Stimulated activated naive CD8-positive, alpha-beta T cell treated with anti-CD3 and anti-CD28 coated beads, Interleukin-15, Interleukin-2, amounts not matched to agents 100 ng/mL and 50 ng/mL, for 24 hours (primary cell): Measurements from ENCODE around the gene ADM.

ENCODE experiments used
- H3K27ac Mint-ChIP-seq: one replicate; pipeline ENCODE4 v1.8.0; 2021; ENCODE audit warnings: mild to moderate bottlenecking, mixed read lengths
- H3K27me3 Mint-ChIP-seq: one replicate; pipeline ENCODE4 v1.8.0; 2021; ENCODE audit warnings: mixed read lengths
- H3K36me3 Mint-ChIP-seq: one replicate; pipeline ENCODE4 v1.8.0; 2021; ENCODE audit warnings: low read depth, mixed read lengths
- H3K4me1 Mint-ChIP-seq: one replicate; pipeline ENCODE4 v1.8.0; 2021; ENCODE audit warnings: low read depth, mixed read lengths
- H3K4me3 Mint-ChIP-seq: one replicate; pipeline ENCODE4 v1.8.0; 2021; ENCODE audit warnings: mild to moderate bottlenecking, mixed read lengths
- H3K9me3 Mint-ChIP-seq: one replicate; pipeline ENCODE4 v1.8.0; 2021; ENCODE audit warnings: mixed read lengths

The ADM gene

GRCh38 chr11:10326012-10326964 lies 21.4 kb downstream of the ADM start:
- Mint-ChIP-seq H3K4me1 (peaks cover 15% of the 10 kb centered on the region), H3K27ac (no peak overlapping the region), H3K36me3 (no peaks in the 10 kb centered on the region), H3K27me3 (peaks cover 8% of the 10 kb centered on the region), H3K4me3 (no peak overlapping the region), H3K9me3 (no peaks in the 10 kb centered on the region)

GRCh38 chr11:10327254-10327653 lies 22.4 kb downstream of the ADM start:
- H3K27ac Mint-ChIP-seq, result no peak overlapping the region
- no peaks in the 10 kb centered on the region for H3K36me3 Mint-ChIP-seq
- peaks cover 14% of the 10 kb centered on the region for H3K4me1 Mint-ChIP-seq
- H3K27me3 Mint-ChIP-seq, result peaks cover 8% of the 10 kb centered on the region
- H3K9me3 Mint-ChIP-seq, result no peaks in the 10 kb centered on the region
- H3K4me3 Mint-ChIP-seq, result no peak overlapping the region

GRCh38 chr11:10328314-10329098 lies 23.6 kb downstream of the ADM start:
- H3K4me3 Mint-ChIP-seq, result no peak overlapping the region
- no peaks in the 10 kb centered on the region for H3K36me3 Mint-ChIP-seq
- no peak overlapping the region for H3K27ac Mint-ChIP-seq
- H3K4me1 Mint-ChIP-seq, result peaks cover 2% of the 10 kb centered on the region
- H3K9me3 Mint-ChIP-seq, result no peaks in the 10 kb centered on the region
- peaks cover 6% of the 10 kb centered on the region for H3K27me3 Mint-ChIP-seq

GRCh38 chr11:10329356-10329755 lies 24.5 kb downstream of the ADM start:
- H3K27ac Mint-ChIP-seq, result no peak overlapping the region
- no peaks in the 10 kb centered on the region for H3K36me3 Mint-ChIP-seq
- peaks cover 3% of the 10 kb centered on the region for H3K27me3 Mint-ChIP-seq
- H3K9me3 Mint-ChIP-seq, result no peaks in the 10 kb centered on the region
- no peaks in the 10 kb centered on the region for H3K4me1 Mint-ChIP-seq
- no peak overlapping the region for H3K4me3 Mint-ChIP-seq

- Mint-ChIP-seq H3K4me1 (no peaks in the 10 kb centered on the region), H3K9me3 (no peaks in the 10 kb centered on the region), H3K27me3 (no peaks in the 10 kb centered on the region), H3K4me3 (no peak overlapping the region), H3K36me3 (no peaks in the 10 kb centered on the region), H3K27ac (no peak overlapping the region)
These were observed 25.1 kb downstream of the ADM start for GRCh38 chr11:10329935-10330334.

GRCh38 chr11:10331548-10332289 lies 26.8 kb downstream of the ADM start:
- H3K9me3 Mint-ChIP-seq, result no peaks in the 10 kb centered on the region
- no peaks in the 10 kb centered on the region for H3K36me3 Mint-ChIP-seq
- peaks cover 6% of the 10 kb centered on the region for H3K27me3 Mint-ChIP-seq
- no peaks in the 10 kb centered on the region for H3K4me1 Mint-ChIP-seq
- no peak overlapping the region for H3K4me3 Mint-ChIP-seq
- H3K27ac Mint-ChIP-seq, result no peak overlapping the region

- no peaks in the 10 kb centered on the region for H3K9me3 Mint-ChIP-seq
- H3K36me3 Mint-ChIP-seq, result no peaks in the 10 kb centered on the region
- no peak overlapping the region for H3K27ac Mint-ChIP-seq
- H3K4me3 Mint-ChIP-seq, result no peak overlapping the region
- H3K27me3 Mint-ChIP-seq, result peaks cover 6% of the 10 kb centered on the region
- no peaks in the 10 kb centered on the region for H3K4me1 Mint-ChIP-seq
These were observed 28.6 kb downstream of the ADM start for GRCh38 chr11:10333490-10333889.

GRCh38 chr11:10338287-10338686 lies 33.4 kb downstream of the ADM start:
- Mint-ChIP-seq H3K27me3 (peaks cover 11% of the 10 kb centered on the region), H3K9me3 (no peaks in the 10 kb centered on the region)

GRCh38 chr11:10348650-10349280 lies 43.9 kb downstream of the ADM start:
- H3K4me3 Mint-ChIP-seq, result no peak overlapping the region
- H3K9me3 Mint-ChIP-seq, result no peaks in the 10 kb centered on the region
- H3K27ac Mint-ChIP-seq, result no peak overlapping the region

More at GRCh38 chr11:10338287-10338686, 33.4 kb downstream of the ADM start:
- Mint-ChIP-seq H3K4me1 (no peaks in the 10 kb centered on the region), H3K27ac (no peak overlapping the region), H3K36me3 (no peaks in the 10 kb centered on the region), H3K4me3 (no peak overlapping the region)

GRCh38 chr11:10349281-10349665 lies 44.4 kb downstream of the ADM start:
- Mint-ChIP-seq H3K9me3 (no peaks in the 10 kb centered on the region), H3K36me3 (no peaks in the 10 kb centered on the region), H3K27me3 (peaks cover 6% of the 10 kb centered on the region), H3K4me1 (no peaks in the 10 kb centered on the region), H3K27ac (no peak overlapping the region), H3K4me3 (no peak overlapping the region)

More at GRCh38 chr11:10348650-10349280, 43.9 kb downstream of the ADM start:
- Mint-ChIP-seq H3K4me1 (no peaks in the 10 kb centered on the region), H3K27me3 (peaks cover 8% of the 10 kb centered on the region), H3K36me3 (no peaks in the 10 kb centered on the region)

GRCh38 chr11:10349806-10350205 lies 44.9 kb downstream of the ADM start:
- Mint-ChIP-seq H3K4me3 (no peak overlapping the region), H3K9me3 (no peaks in the 10 kb centered on the region), H3K27me3 (peaks cover 6% of the 10 kb centered on the region), H3K4me1 (no peaks in the 10 kb centered on the region), H3K36me3 (no peaks in the 10 kb centered on the region), H3K27ac (no peak overlapping the region)

GRCh38 chr11:10350334-10350733 lies 45.5 kb downstream of the ADM start:
- Mint-ChIP-seq H3K4me3 (no peak overlapping the region), H3K36me3 (no peaks in the 10 kb centered on the region), H3K27ac (no peak overlapping the region), H3K9me3 (no peaks in the 10 kb centered on the region), H3K4me1 (no peaks in the 10 kb centered on the region), H3K27me3 (peaks cover 11% of the 10 kb centered on the region)

GRCh38 chr11:10351435-10351764 lies 46.5 kb downstream of the ADM start:
- H3K4me1 Mint-ChIP-seq, result no peaks in the 10 kb centered on the region
- no peak overlapping the region for H3K27ac Mint-ChIP-seq
- H3K36me3 Mint-ChIP-seq, result no peaks in the 10 kb centered on the region
- no peaks in the 10 kb centered on the region for H3K9me3 Mint-ChIP-seq
- H3K4me3 Mint-ChIP-seq, result no peak overlapping the region
- H3K27me3 Mint-ChIP-seq, result peaks cover 18% of the 10 kb centered on the region

- H3K36me3 Mint-ChIP-seq, result no peaks in the 10 kb centered on the region
- H3K9me3 Mint-ChIP-seq, result no peaks in the 10 kb centered on the region
- H3K27ac Mint-ChIP-seq, result no peak overlapping the region
- peaks cover 21% of the 10 kb centered on the region for H3K27me3 Mint-ChIP-seq
- no peak overlapping the region for H3K4me3 Mint-ChIP-seq
- H3K4me1 Mint-ChIP-seq, result no peaks in the 10 kb centered on the region
These were observed 47.1 kb downstream of the ADM start for GRCh38 chr11:10351765-10352641.
